Sigmoid colon (tissue), 4 donors: ENCODE data around the gene ROPN1.

Source experiments
- CTCF ChIP-seq, 4 experiments: fragments of 450-650 bp in 3 of 4; fragments of 200-600 bp in 1 of 4; IDR thresholded peaks; one replicate each; pipeline ENCODE4 v1.5.1; 2016 to 2019; ENCODE audit warnings: antibody characterized with exemption in 4 of 4, mild to moderate bottlenecking in 3 of 4, moderate library complexity in 2 of 4
- POLR2A ChIP-seq, 2 donors: fragments of 450-650 bp; IDR thresholded peaks; one replicate each; pipeline ENCODE4 v1.6.1; 2016; ENCODE audit warnings: antibody characterized with exemption in 2 of 2, mild to moderate bottlenecking in 2 of 2, moderate library complexity in 2 of 2
- POLR2AphosphoS5 ChIP-seq, 4 donors: sonication (generic); formaldehyde crosslinking; IDR thresholded peaks; one replicate each; pipeline ENCODE4 v1.6.1; 2017; ENCODE audit warnings: antibody characterized with exemption in 4 of 4

GRCh38 chr3:123934250-123934649 lies 57.7 kb downstream of the ROPN1 start:
- no peak for TF ChIP-seq CTCF (IDR thresholded peaks at IDR 0.05)
- no peak for TF ChIP-seq POLR2A (IDR thresholded peaks at IDR 0.05)
- TF ChIP-seq POLR2AphosphoS5 (IDR thresholded peaks at IDR 0.05) = no peak
